Adrenal gland (tissue), 5 donors: Measurements from ENCODE around the gene C1orf56.

Experiments
- CTCF ChIP-seq, 6 experiments: fragments of 450-650 bp in 4 of 6; fragments of 200-600 bp in 2 of 6; sonication (generic) in 1 of 6; IDR thresholded peaks; 1 replicate in 5 of 6; 2 replicates in 1 of 6; pipeline versions ENCODE4 v1.5.1 to v1.8.0; 2016 to 2021; ENCODE audit warnings: antibody characterized with exemption in 6 of 6, mild to moderate bottlenecking in 2 of 6, moderate library complexity in 1 of 6
- POLR2A ChIP-seq, 2 donors: fragments of 450-650 bp; IDR thresholded peaks; one replicate each; pipeline ENCODE4 v1.6.1; 2017; ENCODE audit warnings: antibody characterized with exemption in 2 of 2, mild to moderate bottlenecking in 2 of 2, moderate library complexity in 1 of 2
- donor health status: DM: no; HTN: no; CAD: no.

GRCh38 chr1:151006327-151007052 is 41.1 kb upstream of the C1orf56 start, which contains the start of gene MINDY1:
- TF ChIP-seq CTCF (IDR thresholded peaks at IDR 0.05) (peak; percentile 17 to 64 (median 48)), POLR2A (IDR thresholded peaks at IDR 0.05) (peak; percentile 42 to 81)
